Body of pancreas (tissue), 4 donors: ENCODE data around the gene C19orf33. TPM values are rescaled to one million over a fixed set of nuclear protein-coding genes. Genes with fewer than 3 reads are reported as not detected.

ENCODE experiments used
- ATAC-seq: fragments of 150-250 bp; one replicate; pipeline ENCODE4 v1.9.1; 2016
- DNase-seq, 4 donors: peaks; one replicate each; pipeline ENCODE4 v3.0.0-alpha.2; 2019
- H3K27ac ChIP-seq, 4 donors: fragments of 200-600 bp; sonication (generic); 1 replicate in 3 of 4; 2 replicates in 1 of 4; pipeline versions ENCODE4 v1.5.1 to v1.6.1; 2016 to 2019; ENCODE audit warnings: mild to moderate bottlenecking in 1 of 4, mixed read lengths in 1 of 4, moderate library complexity in 1 of 4
- H3K27me3 ChIP-seq, 2 donors: fragments of 200-600 bp; sonication (generic); one replicate each; pipeline ENCODE4 v1.6.0; 2016; ENCODE audit warnings: mild to moderate bottlenecking in 1 of 2
- H3K36me3 ChIP-seq, 2 donors: fragments of 200-600 bp; sonication (generic); replicated peaks in 1 of 2; 2 replicates each; pipeline ENCODE4 v1.5.1; 2016; ENCODE audit warnings: low read depth in 2 of 2; ENCODE audit not compliant: insufficient read depth in 1 of 2
- H3K4me1 ChIP-seq: fragments of 200-600 bp; sonication (generic); one replicate; pipeline ENCODE4 v1.6.0; 2016
- H3K4me3 ChIP-seq, 2 donors: fragments of 200-600 bp; sonication (generic); 1 replicate in 1 of 2; 2 replicates in 1 of 2; pipeline ENCODE4 v1.5.1; 2016 to 2019
- H3K9me3 ChIP-seq, 3 donors: fragments of 200-600 bp; sonication (generic); 1 replicate in 2 of 3; 2 replicates in 1 of 3; pipeline ENCODE4 v1.5.1; 2016
- CTCF ChIP-seq, 7 experiments: fragments of 450-650 bp in 4 of 7; fragments of 200-600 bp in 3 of 7; sonication (generic) in 3 of 7; IDR thresholded peaks; one replicate each; pipeline ENCODE4 v1.5.1; 2016 to 2019; ENCODE audit warnings: antibody characterized with exemption in 7 of 7
- POLR2A ChIP-seq, 3 donors: fragments of 450-650 bp; IDR thresholded peaks; one replicate each; pipeline ENCODE4 v1.6.1; 2016; ENCODE audit warnings: antibody characterized with exemption in 3 of 3, mild to moderate bottlenecking in 2 of 3
- WGBS, 2 donors: methylation state at CpG; one replicate each; pipeline ENCODE4 v1.1.5; 2017; 5-methylcytosine and 5-hydroxymethylcytosine counted together
- intact Hi-C: fragments of 100-400 bp; cut with DNase I; formaldehyde crosslinking; loops from one replicate; pipeline ENCODE4 v1.15.1; 2023
- total RNA-seq, 2 donors: library from RNA; depleted of rRNA; stranded (reverse); fragments of >200 nt; gene quantifications; one replicate each; pipeline ENCODE4 v1.1.0, GENCODE V29; 2016

The C19orf33 gene
- total RNA-seq, 2 donors from 2014 or later, result 2.6 TPM; not detected in 1

GRCh38 chr19:38277969-38278680 lies 25.9 kb upstream of the C19orf33 start:
- Histone ChIP-seq H3K9me3 (no peaks in the 10 kb centered on the region), H3K27me3 (no peaks in the 10 kb centered on the region), H3K4me1 (peaks cover 85% of the 10 kb centered on the region), H3K4me3 (no peak overlapping the region), H3K27ac (peak overlapping the region; percentile 55 to 81 (median 66)), H3K36me3 (no peaks in the 10 kb centered on the region)
- TF ChIP-seq POLR2A (IDR thresholded peaks at IDR 0.05), result peak in 1 of 3 donors; percentile 7
- TF ChIP-seq CTCF (IDR thresholded peaks at IDR 0.05), result no peak
- ATAC-seq (peak; percentile 65), DNase-seq (peak; percentile 37 to 68 (median 52))
- WGBS, 2 donors, result 30 to 37% methylated on average over 8 to 9 of the region's 9 CpGs
- intact Hi-C loops, result no loop called here

GRCh38 chr19:38278751-38279150 lies 25.3 kb upstream of the C19orf33 start:
- no peak for ATAC-seq
- intact Hi-C loops, result no loop called here

GRCh38 chr19:38280030-38280921 lies 23.8 kb upstream of the C19orf33 start:
- no peak for ATAC-seq
- Histone ChIP-seq H3K4me1 (peaks cover 63% of the 10 kb centered on the region), H3K36me3 (no peaks in the 10 kb centered on the region), H3K27ac (peak overlapping the region in 2 of 4 donors; percentile 46 to 81), H3K9me3 (no peaks in the 10 kb centered on the region), H3K27me3 (no peaks in the 10 kb centered on the region), H3K4me3 (no peak overlapping the region)
- TF ChIP-seq CTCF (IDR thresholded peaks at IDR 0.05) (no peak), POLR2A (IDR thresholded peaks at IDR 0.05) (no peak)
- intact Hi-C loops, result no loop called here
- 78 to 88% methylated on average over 11 to 17 of the region's 17 CpGs for WGBS, 2 donors
- DNase-seq, result no peak

More at GRCh38 chr19:38278751-38279150, 25.3 kb upstream of the C19orf33 start:
- peaks cover 79% of the 10 kb centered on the region for H3K4me1 ChIP-seq
- TF ChIP-seq CTCF (IDR thresholded peaks at IDR 0.05) (no peak), POLR2A (IDR thresholded peaks at IDR 0.05) (no peak)
- H3K4me3 ChIP-seq, result no peak overlapping the region
- WGBS, 2 donors, result 57 to 62% methylated on average over 2 of the region's 2 CpGs
- H3K36me3 ChIP-seq, result no peaks in the 10 kb centered on the region
- no peaks in the 10 kb centered on the region for H3K9me3 ChIP-seq
- no peak for DNase-seq
- no peaks in the 10 kb centered on the region for H3K27me3 ChIP-seq
- peak overlapping the region; percentile 55 to 81 (median 66) for H3K27ac ChIP-seq

- Histone ChIP-seq H3K36me3 (no peaks in the 10 kb centered on the region), H3K4me1 (peaks cover 58% of the 10 kb centered on the region), H3K27ac (peak overlapping the region in 1 of 4 donors; percentile 46), H3K4me3 (no peak overlapping the region), H3K9me3 (no peaks in the 10 kb centered on the region), H3K27me3 (no peaks in the 10 kb centered on the region)
- TF ChIP-seq POLR2A (IDR thresholded peaks at IDR 0.05) (no peak), CTCF (IDR thresholded peaks at IDR 0.05) (no peak)
- 38 to 42% methylated on average over 7 of the region's 7 CpGs for WGBS, 2 donors
- DNase-seq, result peak in 1 of 4 donors; percentile 43
- no peak for ATAC-seq
- intact Hi-C loops, result no loop called here
Measured at GRCh38 chr19:38281811-38282566, 22.1 kb upstream of the C19orf33 start.
